Endothelial cell of umbilical vein (primary cell): ENCODE results near the gene FCMR. TPM values are rescaled to one million over a fixed set of nuclear protein-coding genes. Genes with fewer than 3 reads are reported as not detected.

ENCODE experiments used
- BruUV-seq: library from RNA; stranded (reverse); fragments of 400-500 nt; replicated peaks from 2 replicates; lab custom pipeline; 2021; lab: Mats Ljungman, UMichigan
- CTCF ChIA-PET: fragments of 300-600, 350-600 bp; sonication (Branson Sonifier 250); formaldehyde crosslinking; loops from one replicate; lab custom pipeline; 2021; ENCODE audit warnings: antibody characterized with exemption, inconsistent platforms; lab: Charles Lee
- POLR2A ChIA-PET: fragments of 300-600, 350-600 bp; sonication (Branson Sonifier 250); formaldehyde crosslinking; loops from one replicate; lab custom pipeline; 2021; ENCODE audit warnings: antibody characterized with exemption, inconsistent platforms; lab: Charles Lee
- DNase-seq: peaks from one replicate; pipeline ENCODE4 v3.0.0-alpha.2; 2011; ENCODE audit warnings: low read depth, low spot score
- FAIRE-seq: peaks from 2 replicates; lab custom pipeline; 2011; peaks lifted over from hg19 to GRCh38; lab: Jason Lieb, UNC
- H2AFZ ChIP-seq: 2 replicates; pipeline ENCODE4 v1.6.0; 2012; ENCODE audit warnings: low read depth, low read length, control low read depth, inconsistent platforms
- H3K27ac ChIP-seq: 2 replicates; pipeline ENCODE4 v1.5.1; 2011; ENCODE audit warnings: low read depth, mild to moderate bottlenecking, control low read depth, low read length, moderate library complexity; ENCODE audit not compliant: insufficient read depth
- H3K27me3 ChIP-seq, 2 experiments: 2 replicates each; pipeline versions ENCODE4 v1.6.0 to v1.6.1; 2011; ENCODE audit warnings: low read length in 2 of 2, mixed read lengths in 1 of 2; ENCODE audit not compliant: control insufficient read depth in 2 of 2, insufficient read depth in 2 of 2
- H3K36me3 ChIP-seq, 2 experiments: 2 replicates in 1 of 2; 3 replicates in 1 of 2; pipeline ENCODE4 v1.5.1; 2011; ENCODE audit warnings: low read length in 2 of 2, mild to moderate bottlenecking in 1 of 2, moderate library complexity in 1 of 2; ENCODE audit not compliant: control insufficient read depth in 2 of 2, insufficient read depth in 2 of 2; ENCODE audit errors: extremely low read depth in 1 of 2
- H3K4me1 ChIP-seq: 3 replicates; pipeline ENCODE4 v1.5.1; 2011; ENCODE audit warnings: mild to moderate bottlenecking, low read length; ENCODE audit not compliant: control insufficient read depth, insufficient read depth; ENCODE audit errors: extremely low read depth
- H3K4me2 ChIP-seq: 2 replicates; pipeline ENCODE4 v1.6.1; 2011; ENCODE audit warnings: low read length, control low read depth, mixed read lengths; ENCODE audit not compliant: insufficient read depth
- H3K4me3 ChIP-seq, 3 experiments: fragments of 200-600 bp in 1 of 3; sonication (generic), shearing (Covaris generic) in 1 of 3; replicated peaks in 1 of 3; 2 replicates each; pipeline ENCODE4 v1.5.1; 2011 to 2016; ENCODE audit warnings: control low read depth in 3 of 3, low read length in 3 of 3, mild to moderate bottlenecking in 2 of 3, inconsistent platforms in 1 of 3, low read depth in 1 of 3, moderate library complexity in 1 of 3; ENCODE audit not compliant: insufficient read depth in 1 of 3
- H3K79me2 ChIP-seq: 2 replicates; pipeline ENCODE4 v1.6.0; 2012; ENCODE audit warnings: low read length, inconsistent platforms; ENCODE audit not compliant: control insufficient read depth, insufficient read depth
- H3K9ac ChIP-seq: replicated peaks from 2 replicates; pipeline ENCODE3; 2011; ENCODE audit warnings: low read length, control low read depth; ENCODE audit not compliant: insufficient read depth; ENCODE audit errors: extremely low read depth
- H3K9me1 ChIP-seq: replicated peaks from 3 replicates; pipeline ENCODE4 v1.6.0; 2011; ENCODE audit warnings: mild to moderate bottlenecking, low read length; ENCODE audit not compliant: control insufficient read depth, insufficient read depth; ENCODE audit errors: extremely low read depth
- H3K9me3 ChIP-seq: replicated peaks from 2 replicates; pipeline ENCODE4 v1.5.1; 2012; ENCODE audit warnings: low read length, inconsistent platforms; ENCODE audit not compliant: control insufficient read depth, insufficient read depth
- H4K20me1 ChIP-seq: replicated peaks from 2 replicates; pipeline ENCODE3; 2011; ENCODE audit warnings: mild to moderate bottlenecking, low read length; ENCODE audit not compliant: control insufficient read depth, insufficient read depth; ENCODE audit errors: extremely low read depth
- EZH2 ChIP-seq: IDR thresholded peaks from 2 replicates; pipeline ENCODE4 v1.6.1; 2012; ENCODE audit warnings: borderline replicate concordance, low read depth, mild to moderate bottlenecking, moderate library complexity, low read length, inconsistent platforms; ENCODE audit not compliant: severe bottlenecking
- FOS ChIP-seq: IDR thresholded peaks from 2 replicates; pipeline ENCODE4 v1.6.1; 2011; ENCODE audit warnings: mild to moderate bottlenecking, low read length, moderate library complexity, borderline replicate concordance; ENCODE audit not compliant: insufficient read depth
- GATA2 ChIP-seq: IDR thresholded peaks from 2 replicates; pipeline ENCODE4 v1.7.0; 2011; ENCODE audit warnings: low read depth, mild to moderate bottlenecking, moderate library complexity, mixed read lengths, low read length; ENCODE audit not compliant: insufficient read length, insufficient read depth
- JUN ChIP-seq: IDR thresholded peaks from 2 replicates; pipeline ENCODE4 v1.6.1; 2011; ENCODE audit warnings: borderline replicate concordance, low read depth; ENCODE audit not compliant: insufficient read length, insufficient read depth
- MYC ChIP-seq: IDR thresholded peaks from one replicate; pipeline ENCODE4 v1.6.1; 2011; ENCODE audit warnings: mild to moderate bottlenecking, low read depth, low read length
- POLR2A ChIP-seq: IDR thresholded peaks from 2 replicates; pipeline ENCODE4 v1.6.1; 2012; ENCODE audit warnings: low read depth, mild to moderate bottlenecking, control low read depth, low read length
- POLR2AphosphoS5 ChIP-seq: IDR thresholded peaks from 2 replicates; pipeline ENCODE4 v1.6.1; 2012; ENCODE audit warnings: low read depth, mild to moderate bottlenecking, control low read depth, low read length, moderate library complexity; ENCODE audit not compliant: insufficient read depth
- dilution Hi-C: fragments of 300-500 bp; cut with MboI; formaldehyde crosslinking; loops from one replicate; pipeline ENCODE4 v1.15.0; 2019; ENCODE audit warnings: low sequenced_read_pairs; ENCODE audit not compliant: extremely low pct_ligation_motif_present
- intact Hi-C: fragments of 100-400 bp; cut with micrococcal nuclease; formaldehyde crosslinking; loops from one replicate; pipeline ENCODE4 v1.10.0; 2022
- polyA plus RNA-seq, 4 experiments: library from polyadenylated mRNA; depleted of rRNA in 3 of 4; stranded (reverse) in 3 of 4; unstranded in 1 of 4; fragments of >200 nt; gene quantifications; 2 replicates each; pipeline versions ENCODE4 v1.2.1 to v1.2.3, GENCODE V29; 2011 to 2012; ENCODE audit warnings: missing spikeins in 1 of 4
- total RNA-seq: library from RNA; stranded (reverse); gene quantifications from 2 replicates; pipeline ENCODE4 v1.2.3, GENCODE V29; 2021
- TF ChIP-seq, protein P1 (sequence below), 2 donors: IDR thresholded peaks; 1 replicate in 1 of 2; 2 replicates in 1 of 2; pipeline ENCODE4 v1.5.1; 2011; ENCODE audit warnings: low read length in 2 of 2, mild to moderate bottlenecking in 2 of 2, moderate library complexity in 2 of 2, control low read depth in 1 of 2, inconsistent platforms in 1 of 2, low read depth in 1 of 2; ENCODE audit not compliant: insufficient read depth in 1 of 2; ENCODE audit errors: extremely low read depth in 1 of 2
- TF ChIP-seq, protein P2 (sequence below): IDR thresholded peaks from 2 replicates; pipeline ENCODE4 v1.6.1; 2011; ENCODE audit not compliant: insufficient read depth, insufficient read length

The FCMR gene
- total and polyA plus RNA-seq, 2 donors (not counting 3 experiments of a cell fraction or from before 2014, with no cell fraction given) = not detected

DNA sequence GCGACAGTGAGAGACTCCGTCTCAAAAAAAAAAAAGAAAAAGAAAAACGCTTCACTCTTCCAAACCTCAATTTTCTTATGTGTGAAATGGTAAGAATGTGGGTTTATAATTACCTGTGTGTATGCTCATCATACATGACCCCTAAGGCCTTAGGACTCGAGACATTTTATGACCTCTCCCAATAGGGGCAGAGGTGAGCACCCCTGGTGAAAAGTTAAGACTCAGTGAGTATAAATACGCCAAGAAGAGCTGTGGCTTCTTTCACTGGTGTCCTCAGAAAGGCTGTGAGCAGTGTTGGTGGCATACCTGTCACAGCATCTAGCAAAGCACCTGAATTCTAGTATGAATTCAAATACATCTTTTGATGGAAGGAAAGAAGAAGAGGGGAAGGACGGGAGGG lies 7.8 kb upstream of the FCMR start:
- Histone ChIP-seq H3K27ac (no peak overlapping the region), H3K9ac (no peak overlapping the region), H2AFZ (no peak overlapping the region), H3K9me1 (no peaks in the 10 kb centered on the region), H3K4me1 (no peaks in the 10 kb centered on the region), H3K9me3 (no peaks in the 10 kb centered on the region), H3K36me3 (no peaks in the 10 kb centered on the region), H4K20me1 (no peaks in the 10 kb centered on the region), H3K4me3 (no peak overlapping the region), H3K79me2 (no peaks in the 10 kb centered on the region), H3K27me3 (no peaks in the 10 kb centered on the region), H3K4me2 (no peak overlapping the region)
- dilution Hi-C loops = no loop called here
- DNase-seq = no peak
- TF ChIP-seq, protein P1, sequence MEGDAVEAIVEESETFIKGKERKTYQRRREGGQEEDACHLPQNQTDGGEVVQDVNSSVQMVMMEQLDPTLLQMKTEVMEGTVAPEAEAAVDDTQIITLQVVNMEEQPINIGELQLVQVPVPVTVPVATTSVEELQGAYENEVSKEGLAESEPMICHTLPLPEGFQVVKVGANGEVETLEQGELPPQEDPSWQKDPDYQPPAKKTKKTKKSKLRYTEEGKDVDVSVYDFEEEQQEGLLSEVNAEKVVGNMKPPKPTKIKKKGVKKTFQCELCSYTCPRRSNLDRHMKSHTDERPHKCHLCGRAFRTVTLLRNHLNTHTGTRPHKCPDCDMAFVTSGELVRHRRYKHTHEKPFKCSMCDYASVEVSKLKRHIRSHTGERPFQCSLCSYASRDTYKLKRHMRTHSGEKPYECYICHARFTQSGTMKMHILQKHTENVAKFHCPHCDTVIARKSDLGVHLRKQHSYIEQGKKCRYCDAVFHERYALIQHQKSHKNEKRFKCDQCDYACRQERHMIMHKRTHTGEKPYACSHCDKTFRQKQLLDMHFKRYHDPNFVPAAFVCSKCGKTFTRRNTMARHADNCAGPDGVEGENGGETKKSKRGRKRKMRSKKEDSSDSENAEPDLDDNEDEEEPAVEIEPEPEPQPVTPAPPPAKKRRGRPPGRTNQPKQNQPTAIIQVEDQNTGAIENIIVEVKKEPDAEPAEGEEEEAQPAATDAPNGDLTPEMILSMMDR (IDR thresholded peaks at IDR 0.05; ENCODE audit: extremely low read depth in 1 of 2, insufficient read depth in 1 of 2, low read depth in 1 of 2, low read length in 2 of 2) = no peak
- TF ChIP-seq POLR2A = no peak
- TF ChIP-seq EZH2 = no peak
- TF ChIP-seq, protein P2, sequence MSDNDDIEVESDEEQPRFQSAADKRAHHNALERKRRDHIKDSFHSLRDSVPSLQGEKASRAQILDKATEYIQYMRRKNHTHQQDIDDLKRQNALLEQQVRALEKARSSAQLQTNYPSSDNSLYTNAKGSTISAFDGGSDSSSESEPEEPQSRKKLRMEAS = no peak
- no peak for TF ChIP-seq FOS
- no peak for TF ChIP-seq MYC
- no peak for TF ChIP-seq GATA2
- TF ChIP-seq POLR2AphosphoS5 = no peak
- no peak for TF ChIP-seq JUN
- no peak for FAIRE-seq
- BruUV-seq = no TSS peak
- CTCF ChIA-PET = interaction anchor here (1.6 kb wide), 1 partner anchor 17 kb away, joined by 3 read pairs; no protein-coding TSS in a partner anchor
- intact Hi-C loops = no loop called here
- POLR2A ChIA-PET = no interaction called here
